ENCODE measurements around the gene MFSD6.

GRCh38 chr2:190452433-190452832 is 44.3 kb downstream of the MFSD6 start:
- no peak for TF ChIP-seq POLR2A (IDR thresholded peaks at IDR 0.05)
- TF ChIP-seq, protein P1, sequence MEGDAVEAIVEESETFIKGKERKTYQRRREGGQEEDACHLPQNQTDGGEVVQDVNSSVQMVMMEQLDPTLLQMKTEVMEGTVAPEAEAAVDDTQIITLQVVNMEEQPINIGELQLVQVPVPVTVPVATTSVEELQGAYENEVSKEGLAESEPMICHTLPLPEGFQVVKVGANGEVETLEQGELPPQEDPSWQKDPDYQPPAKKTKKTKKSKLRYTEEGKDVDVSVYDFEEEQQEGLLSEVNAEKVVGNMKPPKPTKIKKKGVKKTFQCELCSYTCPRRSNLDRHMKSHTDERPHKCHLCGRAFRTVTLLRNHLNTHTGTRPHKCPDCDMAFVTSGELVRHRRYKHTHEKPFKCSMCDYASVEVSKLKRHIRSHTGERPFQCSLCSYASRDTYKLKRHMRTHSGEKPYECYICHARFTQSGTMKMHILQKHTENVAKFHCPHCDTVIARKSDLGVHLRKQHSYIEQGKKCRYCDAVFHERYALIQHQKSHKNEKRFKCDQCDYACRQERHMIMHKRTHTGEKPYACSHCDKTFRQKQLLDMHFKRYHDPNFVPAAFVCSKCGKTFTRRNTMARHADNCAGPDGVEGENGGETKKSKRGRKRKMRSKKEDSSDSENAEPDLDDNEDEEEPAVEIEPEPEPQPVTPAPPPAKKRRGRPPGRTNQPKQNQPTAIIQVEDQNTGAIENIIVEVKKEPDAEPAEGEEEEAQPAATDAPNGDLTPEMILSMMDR (IDR thresholded peaks at IDR 0.05), result no peak
